GM13977 (cell line): Measurements from ENCODE around the gene PRIMPOL.

ENCODE experiments used
- DNase-seq: peaks from one replicate; pipeline ENCODE4 v3.0.0; 2012; ENCODE audit warnings: low spot score
- CTCF ChIP-seq: IDR thresholded peaks from 2 replicates; pipeline ENCODE4 v1.5.1; 2012; ENCODE audit warnings: mild to moderate bottlenecking, control low read depth; ENCODE audit not compliant: insufficient read depth; ENCODE audit errors: extremely low read depth, missing control alignments
- in situ Hi-C: fragments of 300-500 bp; cut with MboI; formaldehyde crosslinking; loops from one replicate; pipeline ENCODE4 v1.12.0; 2022; ENCODE audit warnings: low sequenced_read_pairs, low pct_unique_long_range_greater_than_20kb, mixed read lengths, inconsistent platforms; ENCODE audit not compliant: unreplicated experiment

PRIMPOL gene

GRCh38 chr4:184722798-184723197 is 73.3 kb downstream of the PRIMPOL start:
- TF ChIP-seq CTCF, result no peak
- in situ Hi-C loops, result no loop called here
- no peak for DNase-seq

GRCh38 chr4:184727430-184727829 is 77.9 kb downstream of the PRIMPOL start:
- in situ Hi-C loops, result no loop called here
- no peak for TF ChIP-seq CTCF
- DNase-seq, result no peak

- no peak for TF ChIP-seq CTCF
- in situ Hi-C loops, result no loop called here
Observed at GRCh38 chr4:184728858-184729257, 79.3 kb downstream of the PRIMPOL start.

GRCh38 chr4:184729946-184730345 is 80.4 kb downstream of the PRIMPOL start:
- in situ Hi-C loops, result no loop called here
- TF ChIP-seq CTCF, result no peak
- no peak for DNase-seq

More at GRCh38 chr4:184728858-184729257, 79.3 kb downstream of the PRIMPOL start:
- DNase-seq, result no peak

GRCh38 chr4:184731056-184731455 is 81.5 kb downstream of the PRIMPOL start:
- DNase-seq, result no peak
- no peak for TF ChIP-seq CTCF
- in situ Hi-C loops, result no loop called here

GRCh38 chr4:184732126-184732525 is 82.6 kb downstream of the PRIMPOL start:
- no peak for TF ChIP-seq CTCF
- in situ Hi-C loops, result no loop called here
- DNase-seq, result no peak
